ENCODE results near the gene COL28A1. TPM values are rescaled to one million over a fixed set of nuclear protein-coding genes. Genes with fewer than 3 reads are reported as not detected.

COL28A1 gene
- total RNA-seq, 1 donor: under 0.01 TPM

GRCh38 chr7:7323352-7323751 lies 212.3 kb downstream of the COL28A1 start:
- no peak for DNase-seq (ENCODE audit: low read depth)
- TF ChIP-seq CTCF (IDR thresholded peaks at IDR 0.05; ENCODE audit: insufficient read depth, low read depth, low read length): no peak
- H3K4me3 ChIP-seq (ENCODE audit: low read depth, low read length): no peak overlapping the region

GRCh38 chr7:7321681-7322080 lies 214.0 kb downstream of the COL28A1 start:
- DNase-seq (ENCODE audit: low read depth): no peak
- no peak overlapping the region for H3K4me3 ChIP-seq (ENCODE audit: low read depth, low read length)
- no peak for TF ChIP-seq CTCF (IDR thresholded peaks at IDR 0.05; ENCODE audit: insufficient read depth, low read depth, low read length)

- no peak for TF ChIP-seq CTCF (IDR thresholded peaks at IDR 0.05; ENCODE audit: insufficient read depth, low read depth, low read length)
- no peak overlapping the region for H3K4me3 ChIP-seq (ENCODE audit: low read depth, low read length)
- DNase-seq (ENCODE audit: low read depth): no peak
Measured at GRCh38 chr7:7318601-7319000, 217.1 kb downstream of the COL28A1 start.

- no peak for TF ChIP-seq CTCF (IDR thresholded peaks at IDR 0.05; ENCODE audit: insufficient read depth, low read depth, low read length)
- no peak for DNase-seq (ENCODE audit: low read depth)
- no peak overlapping the region for H3K4me3 ChIP-seq (ENCODE audit: low read depth, low read length)
Measured at GRCh38 chr7:7317850-7318249, 217.8 kb downstream of the COL28A1 start.

GRCh38 chr7:7315851-7316250 lies 219.8 kb downstream of the COL28A1 start:
- H3K4me3 ChIP-seq (ENCODE audit: low read depth, low read length): no peak overlapping the region
- DNase-seq (ENCODE audit: low read depth): no peak
- no peak for TF ChIP-seq CTCF (IDR thresholded peaks at IDR 0.05; ENCODE audit: insufficient read depth, low read depth, low read length)

- no peak for DNase-seq (ENCODE audit: low read depth)
- H3K4me3 ChIP-seq (ENCODE audit: low read depth, low read length): no peak overlapping the region
- no peak for TF ChIP-seq CTCF (IDR thresholded peaks at IDR 0.05; ENCODE audit: insufficient read depth, low read depth, low read length)
Measured at GRCh38 chr7:7312323-7312722, 223.3 kb downstream of the COL28A1 start.

- H3K4me3 ChIP-seq (ENCODE audit: low read depth, low read length): no peak overlapping the region
- no peak for TF ChIP-seq CTCF (IDR thresholded peaks at IDR 0.05; ENCODE audit: insufficient read depth, low read depth, low read length)
- no peak for DNase-seq (ENCODE audit: low read depth)
Measured at GRCh38 chr7:7311001-7311400, 224.7 kb downstream of the COL28A1 start.

Data from fibroblast of villous mesenchyme (primary cell).